ENCODE measurements around the gene SEPTIN7. TPM values are rescaled to one million over a fixed set of nuclear protein-coding genes. Genes with fewer than 3 reads are reported as not detected.

The SEPTIN7 gene
- total and polyA plus RNA-seq, 9 of the 15 experiments (the other 6 are each of a cell fraction or from before 2014, with no cell fraction given): 95.0 to 268 (median 163) TPM

DNA sequence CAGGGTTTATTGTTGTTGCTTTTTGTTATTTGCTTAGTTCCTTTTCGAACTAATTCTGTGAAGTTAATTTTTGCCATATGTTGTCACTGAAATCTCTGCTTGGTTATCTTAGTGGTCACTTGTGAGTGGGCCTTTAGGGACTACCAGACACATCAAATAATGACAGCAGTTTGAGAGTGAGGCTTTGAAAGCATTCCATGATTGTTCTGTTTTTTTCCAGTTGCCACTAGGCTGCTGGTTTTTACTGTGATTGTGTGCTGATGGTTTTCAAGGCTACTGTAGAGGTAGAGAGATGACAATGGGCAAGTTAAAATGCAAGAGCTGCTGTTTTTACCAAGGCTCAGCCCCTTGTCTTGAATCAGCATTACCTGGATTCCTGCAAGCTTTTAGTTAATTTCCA, 20.0 kb downstream of the SEPTIN7 start:
- Histone ChIP-seq H3K27ac (ENCODE audit: extremely low read depth, low read depth, low read length) (no peak overlapping the region), H3K9me3 (replicated peaks; ENCODE audit: control insufficient read depth, insufficient read depth, low read depth, low read length) (peaks cover 4% of the 10 kb centered on the region; the same call in 1 of the 2 replicates), H3K79me2 (ENCODE audit: control insufficient read depth, insufficient read depth, low read length) (peaks cover 96% of the 10 kb centered on the region), H3K36me3 (ENCODE audit: control insufficient read depth, insufficient read depth, low read length) (no peaks in the 10 kb centered on the region; the same call in 2 of the 3 replicates), H3K4me1 (replicated peaks in 1 of 2; ENCODE audit: control insufficient read depth in 2 of 2, insufficient read depth in 2 of 2, low read length in 2 of 2) (0 out of 5 replicates have a peak, but pooled peaks cover 0 to 2% of the 10 kb centered on the region in 2 experiments), H3K4me2 (ENCODE audit: insufficient read depth, low read length) (no peak overlapping the region), H3K4me3 (no peak overlapping the region), H3K9ac (ENCODE audit: insufficient read depth in 1 of 2, low read depth in 2 of 2, low read length in 2 of 2) (no peak overlapping the region), H2AFZ (ENCODE audit: low read depth, low read length) (no peak overlapping the region), H3K9me1 (ENCODE audit: control insufficient read depth, insufficient read depth, low read length) (no peaks in the 10 kb centered on the region), H4K20me1 (replicated peaks; ENCODE audit: control insufficient read depth, insufficient read depth, low read length) (no peaks in the 10 kb centered on the region), H3K27me3 (ENCODE audit: control insufficient read depth in 2 of 2, insufficient read depth in 2 of 2, low read length in 2 of 2) (no peaks in the 10 kb centered on the region)
- intact Hi-C loops (cut with micrococcal nuclease) (no loop called here), in situ Hi-C loops (cut with MboI) (no loop called here)
- DNase-seq (ENCODE audit: extremely low read depth in 1 of 4, low spot score in 3 of 4): no peak
- no peak for ATAC-seq
- POLR2A ChIA-PET: interaction anchor here (1.0 to 1.3 kb wide), 2 partner anchors 16 to 18 kb away, joined by 3 to 4 read pairs; no protein-coding TSS in a partner anchor
- FAIRE-seq: no peak
- CTCF ChIA-PET (ENCODE audit: low intra/inter-chr PET ratio): no interaction called here
- no peak for TF ChIP-seq CC2D1A (IDR thresholded peaks at IDR 0.05)
- TF ChIP-seq SLC30A9 (CRISPR knock-in tag; IDR thresholded peaks at IDR 0.05): no peak
- TF ChIP-seq ZNF134 (CRISPR knock-in tag; conservative IDR thresholded peaks at IDR 0.05): no peak
- no peak for TF ChIP-seq KDM5B (IDR thresholded peaks at IDR 0.05; ENCODE audit: insufficient replicate concordance, low read depth, low read length)
- no peak for TF ChIP-seq SMC3 (conservative IDR thresholded peaks at IDR 0.05; ENCODE audit: insufficient read depth, low read depth, low read length)
- no peak for TF ChIP-seq SPI1 (IDR thresholded peaks at IDR 0.05; ENCODE audit: borderline replicate concordance, low read depth, low read length)
- no peak for TF ChIP-seq SAFB (IDR thresholded peaks at IDR 0.05; ENCODE audit: borderline replicate concordance, low read depth, low read length)
- no peak for TF ChIP-seq MYC (IDR thresholded peaks at IDR 0.05; ENCODE audit: low read depth, low read length)
- no peak for TF ChIP-seq MYC (CRISPR knock-in tag; IDR thresholded peaks at IDR 0.05; ENCODE audit: borderline replicate concordance, low read depth)
- no peak for TF ChIP-seq PHTF2 (CRISPR knock-in tag; IDR thresholded peaks at IDR 0.05)
- no peak for TF ChIP-seq XRCC5 (IDR thresholded peaks at IDR 0.05; ENCODE audit: low read depth, low read length)
- TF ChIP-seq MAFK (IDR thresholded peaks at IDR 0.05; ENCODE audit: low read length): no peak
- no peak for TF ChIP-seq MXI1 (IDR thresholded peaks at IDR 0.05; ENCODE audit: low read depth, low read length)
- TF ChIP-seq, protein P1, sequence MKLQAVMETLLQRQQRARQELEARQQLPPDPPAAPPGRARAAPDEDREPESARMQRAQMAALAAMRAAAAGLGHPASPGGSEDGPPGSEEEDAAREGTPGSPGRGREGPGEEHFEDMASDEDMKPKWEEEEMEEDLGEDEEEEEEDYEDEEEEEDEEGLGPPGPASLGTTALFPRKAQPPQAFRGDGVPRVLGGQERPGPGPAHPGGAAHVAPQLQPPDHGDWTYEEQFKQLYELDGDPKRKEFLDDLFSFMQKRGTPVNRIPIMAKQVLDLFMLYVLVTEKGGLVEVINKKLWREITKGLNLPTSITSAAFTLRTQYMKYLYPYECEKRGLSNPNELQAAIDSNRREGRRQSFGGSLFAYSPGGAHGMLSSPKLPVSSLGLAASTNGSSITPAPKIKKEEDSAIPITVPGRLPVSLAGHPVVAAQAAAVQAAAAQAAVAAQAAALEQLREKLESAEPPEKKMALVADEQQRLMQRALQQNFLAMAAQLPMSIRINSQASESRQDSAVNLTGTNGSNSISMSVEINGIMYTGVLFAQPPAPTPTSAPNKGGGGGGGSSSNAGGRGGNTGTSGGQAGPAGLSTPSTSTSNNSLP (IDR thresholded peaks at IDR 0.05; ENCODE audit: borderline replicate concordance, low read depth, low read length): no peak
- no peak for TF ChIP-seq RFX5 (IDR thresholded peaks at IDR 0.05; ENCODE audit: low read depth, low read length)
- TF ChIP-seq NCOR1 (IDR thresholded peaks at IDR 0.05): no peak
- no TSS peak for BruUV-seq (replicated peaks)
- WGBS (ENCODE audit: insufficient coverage, low coverage, missing lambda C conversion rate): 94% methylated on average over 1 of the region's 1 CpG

All from K562 (cell line).